HG02870 (cell line): Measurements from ENCODE around the gene LSM6.

Experiments used
- ATAC-seq: cut with Tn5 transposase; IDR thresholded peaks from one replicate; pipeline ENCODE4 v1.9.1; 2021; ENCODE audit warnings: mild to moderate bottlenecking, moderate library complexity; ENCODE audit not compliant: unreplicated experiment

The LSM6 gene

DNA sequence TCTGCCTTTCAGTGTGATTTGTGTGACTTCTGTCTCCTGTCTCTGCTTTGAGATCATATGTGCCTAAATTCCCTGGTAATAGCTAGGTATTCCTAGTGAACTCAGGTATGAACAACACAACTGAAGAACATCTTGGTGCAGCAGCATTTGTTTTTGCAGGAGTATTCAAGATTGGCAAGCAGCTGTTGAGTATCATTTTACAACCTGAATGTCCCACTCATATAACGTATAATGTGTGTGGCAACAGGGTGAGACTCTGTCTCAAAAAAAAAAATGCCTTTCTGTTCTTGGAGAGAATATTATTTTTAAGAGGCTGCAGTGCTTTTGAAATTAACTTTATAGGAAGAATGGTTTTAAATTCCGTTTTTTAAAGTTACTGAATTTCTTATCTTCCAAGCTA is 7.7 kb downstream of the LSM6 start:
- ATAC-seq: no peak

DNA sequence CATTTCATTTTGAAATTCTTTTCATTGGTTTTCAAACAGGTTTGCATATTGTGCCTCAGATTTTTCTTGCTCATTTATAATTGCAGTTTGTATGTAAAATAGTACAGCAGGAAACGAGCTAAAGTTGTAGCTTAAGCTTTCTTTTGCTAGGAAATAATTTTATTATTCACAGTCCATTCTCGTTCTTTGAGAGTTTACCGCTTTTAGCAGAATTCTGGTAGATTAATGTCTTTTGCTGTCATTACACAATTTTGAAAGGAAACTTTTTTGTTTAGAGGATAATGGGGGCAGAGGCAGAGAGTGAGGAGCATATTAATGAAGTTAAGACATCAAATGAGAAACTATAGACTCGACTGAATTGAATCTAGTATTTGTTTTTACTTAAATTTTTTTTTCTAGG is 10.5 kb downstream of the LSM6 start:
- no peak for ATAC-seq

- no peak for ATAC-seq
Observed at GRCh38 chr4:146186596-146186995, 11.1 kb downstream of the LSM6 start.

- ATAC-seq: no peak
Observed at GRCh38 chr4:146190456-146190855, 14.9 kb downstream of the LSM6 start.

GRCh38 chr4:146191766-146192458 is 16.4 kb downstream of the LSM6 start:
- ATAC-seq: no peak

- no peak for ATAC-seq
Observed at GRCh38 chr4:146193628-146194027, 18.1 kb downstream of the LSM6 start.

- no peak for ATAC-seq
Observed at GRCh38 chr4:146194212-146194611, 18.7 kb downstream of the LSM6 start.

DNA sequence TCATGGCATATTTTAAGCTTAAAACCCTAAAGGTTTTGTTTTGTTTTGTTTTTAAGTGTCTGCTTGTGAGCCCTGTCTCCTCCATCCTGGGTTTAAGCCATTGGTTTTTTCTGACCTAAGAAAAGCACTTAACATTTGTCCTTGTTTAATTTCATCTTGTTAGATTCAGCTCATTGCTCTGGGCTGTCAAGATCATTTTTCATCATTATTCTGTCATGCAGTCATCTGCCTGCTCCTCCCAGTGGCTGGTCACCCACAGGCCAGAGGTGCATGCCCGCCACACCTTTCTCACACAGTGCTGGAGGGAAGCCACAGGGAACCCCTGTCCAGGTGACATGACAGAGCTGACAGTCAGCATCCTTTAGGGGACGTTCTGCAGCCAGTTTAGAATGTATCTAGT is 27.1 kb downstream of the LSM6 start:
- ATAC-seq: no peak

DNA sequence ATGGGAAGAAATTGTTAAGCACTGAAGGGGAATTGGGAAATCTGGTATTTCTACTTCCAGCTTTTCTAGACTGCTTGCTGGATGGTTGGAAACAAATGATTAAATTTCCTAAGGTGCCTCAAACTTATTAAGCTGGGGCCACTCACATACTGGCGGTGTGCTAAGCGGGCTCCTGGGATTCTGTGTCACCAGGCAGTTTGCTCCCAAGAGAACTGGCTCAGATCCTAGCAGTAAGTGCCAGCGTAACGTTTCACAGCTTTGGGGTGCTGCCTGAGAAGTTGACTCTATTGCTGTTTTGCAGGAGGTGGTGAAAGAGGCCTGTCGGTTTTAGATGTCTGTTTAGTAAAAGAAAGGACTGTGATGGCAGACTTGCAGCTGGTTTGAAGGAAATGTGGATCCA is 31.9 kb downstream of the LSM6 start:
- no peak for ATAC-seq

DNA sequence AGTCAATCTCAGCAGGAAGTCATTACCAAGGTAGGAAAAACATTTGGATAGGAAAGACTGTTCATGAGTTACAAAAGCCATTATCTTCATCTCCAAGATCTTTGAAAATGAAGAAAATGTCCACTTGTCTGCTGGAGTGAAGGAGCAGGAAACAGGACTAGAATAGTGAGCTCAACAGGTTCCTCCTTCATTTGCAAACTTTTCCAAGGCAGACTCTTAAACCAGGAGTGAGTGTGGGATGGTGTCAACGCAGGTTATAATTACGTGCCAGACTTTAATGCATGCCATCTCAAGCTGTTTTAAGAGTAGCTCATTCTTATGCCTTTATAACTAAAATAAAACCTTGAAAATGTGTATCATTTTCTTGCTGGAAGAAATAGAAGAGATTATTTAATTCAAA is 35.4 kb downstream of the LSM6 start:
- no peak for ATAC-seq

GRCh38 chr4:146211440-146211839 is 35.9 kb downstream of the LSM6 start:
- ATAC-seq: no peak

- no peak for ATAC-seq
Observed at GRCh38 chr4:146212781-146213180, 37.3 kb downstream of the LSM6 start.

- no peak for ATAC-seq
Observed at GRCh38 chr4:146214238-146214637, 38.7 kb downstream of the LSM6 start, which contains the start of gene REELD1. Gene REELD1, plus strand, starts transcription at chr4:146214538. Its CDS starts 2,415 bp downstream, at chr4:146216953.

- ATAC-seq: no peak
Observed at GRCh38 chr4:146222313-146222712, 46.8 kb downstream of the LSM6 start.

DNA sequence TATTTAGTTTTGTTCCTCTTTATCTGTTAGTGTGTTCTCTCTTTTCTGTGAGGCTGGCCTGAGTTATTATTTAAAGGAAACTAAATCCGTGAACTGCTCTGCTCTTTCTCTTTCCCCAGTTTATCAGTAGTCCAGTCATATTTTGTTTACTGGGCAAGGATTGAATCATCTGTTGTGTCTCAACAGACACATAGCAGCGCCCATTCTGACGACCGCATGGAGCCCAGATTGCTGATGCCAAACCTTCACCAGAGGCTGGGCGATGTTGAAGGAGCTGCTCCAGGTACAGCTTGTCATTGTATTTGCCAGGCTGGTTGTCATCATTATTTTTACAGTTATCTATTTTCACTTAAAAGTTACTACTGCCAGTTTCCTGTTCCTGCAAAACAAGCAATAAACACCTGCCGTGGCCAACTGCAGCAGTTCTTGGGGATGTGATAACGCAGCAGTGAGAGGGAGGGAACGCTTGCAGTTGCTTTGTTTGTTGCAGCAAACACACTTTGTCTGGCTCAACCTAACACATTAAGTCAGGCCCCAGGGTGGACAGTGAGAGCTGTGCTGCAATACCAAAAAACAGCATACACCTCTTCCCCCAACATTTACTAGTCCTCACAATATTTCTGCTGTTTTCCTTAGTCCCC is 48.9 kb downstream of the LSM6 start:
- no peak for ATAC-seq

- ATAC-seq: no peak
Observed at GRCh38 chr4:146229406-146229805, 53.9 kb downstream of the LSM6 start.

GRCh38 chr4:146232131-146232722 is 56.7 kb downstream of the LSM6 start:
- ATAC-seq: no peak

- no peak for ATAC-seq
Observed at GRCh38 chr4:146235654-146236177, 60.2 kb downstream of the LSM6 start.

DNA sequence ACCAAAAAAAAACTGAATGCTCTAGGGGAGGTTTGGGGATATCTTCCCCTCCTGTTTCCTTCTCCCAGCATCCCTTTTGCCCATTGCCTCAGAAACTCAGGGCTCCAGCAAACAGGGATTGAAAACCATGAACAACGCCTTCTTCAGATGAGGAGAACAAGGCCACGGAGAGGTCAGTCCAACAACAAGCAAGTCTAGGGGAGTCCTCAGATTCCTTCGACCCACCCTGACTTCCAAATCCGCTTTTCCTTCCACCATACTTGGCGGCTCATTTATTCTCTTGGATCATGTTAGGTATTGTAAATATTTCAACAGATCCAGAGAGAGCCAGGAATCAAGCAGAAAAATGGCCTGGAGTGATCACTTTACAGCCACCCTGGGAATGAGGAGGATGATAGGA is 60.7 kb downstream of the LSM6 start:
- no peak for ATAC-seq

DNA sequence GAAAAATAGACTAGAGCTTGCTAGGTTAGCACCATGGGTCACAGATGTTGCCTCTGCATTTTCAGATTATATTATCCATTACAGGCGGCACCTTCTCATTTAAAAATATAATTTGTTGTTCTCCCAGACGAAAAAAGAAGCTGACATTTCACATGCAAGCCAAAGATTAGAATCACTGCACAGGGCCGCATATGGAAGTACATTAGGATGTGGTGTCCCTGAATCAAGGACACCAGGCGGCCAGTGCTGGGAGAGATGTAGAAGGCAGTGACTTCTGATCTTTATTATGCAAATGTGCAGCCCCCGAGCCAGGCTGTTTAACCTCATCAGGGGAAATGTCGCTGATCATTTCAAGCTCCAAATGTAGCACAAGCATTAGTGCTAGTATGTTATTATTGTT is 61.6 kb downstream of the LSM6 start:
- no peak for ATAC-seq

- ATAC-seq: no peak
Observed at GRCh38 chr4:146238107-146238506, 62.6 kb downstream of the LSM6 start.
